ENCODE data around the gene NINJ2.
"Not testable (repeated sequence)": the region's sequence is repeated elsewhere in the genome, so short reads cannot be mapped to it uniquely, and the experiment has no call there.

Gene NINJ2

GRCh38 chr12:641321-641720 lies 21.9 kb downstream of the NINJ2 start:
- not testable (repeated sequence) for DNase-seq (ENCODE audit: low spot score)

DNA sequence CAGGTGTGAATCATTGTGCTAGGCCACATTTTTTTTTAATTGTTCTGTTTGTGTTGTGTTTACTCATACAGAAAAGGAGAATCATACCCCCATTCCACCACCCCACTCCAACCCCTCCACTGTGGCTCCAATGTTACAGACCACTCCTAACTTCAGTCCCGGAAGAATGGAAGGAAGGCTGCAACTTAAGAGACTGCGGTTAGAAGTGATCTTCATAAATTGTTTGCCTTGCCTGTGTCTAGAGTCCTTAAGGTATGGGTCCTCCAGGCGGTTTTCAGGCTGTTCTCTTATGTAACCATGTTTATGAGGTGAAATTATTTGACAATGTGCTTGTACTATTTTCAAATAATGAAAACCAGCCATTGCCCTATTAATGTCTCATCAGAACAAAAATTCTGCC lies 22.5 kb downstream of the NINJ2 start:
- DNase-seq (ENCODE audit: low spot score), result no peak

DNA sequence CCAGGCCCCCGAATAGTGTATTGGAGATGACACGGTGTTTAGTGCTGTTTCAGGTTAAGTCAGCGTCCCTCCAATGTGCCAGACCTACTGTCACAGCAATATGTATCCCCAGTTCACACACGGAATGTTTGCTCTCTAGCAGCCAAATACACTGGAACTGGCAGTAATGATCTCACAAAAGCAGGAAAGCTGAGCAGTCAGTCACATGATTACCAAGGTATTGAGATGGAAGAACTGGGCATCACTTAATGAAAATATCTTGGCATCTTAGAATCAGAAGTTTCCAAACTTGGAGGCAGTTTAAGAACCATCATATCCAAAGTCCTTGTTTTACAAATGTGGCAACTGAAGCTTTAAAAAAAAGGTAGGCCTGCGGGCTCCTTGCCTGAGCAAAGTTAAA lies 23.3 kb downstream of the NINJ2 start:
- DNase-seq (ENCODE audit: low spot score), result no peak

GRCh38 chr12:639566-639965 lies 23.7 kb downstream of the NINJ2 start:
- DNase-seq (ENCODE audit: low spot score), result no peak

DNA sequence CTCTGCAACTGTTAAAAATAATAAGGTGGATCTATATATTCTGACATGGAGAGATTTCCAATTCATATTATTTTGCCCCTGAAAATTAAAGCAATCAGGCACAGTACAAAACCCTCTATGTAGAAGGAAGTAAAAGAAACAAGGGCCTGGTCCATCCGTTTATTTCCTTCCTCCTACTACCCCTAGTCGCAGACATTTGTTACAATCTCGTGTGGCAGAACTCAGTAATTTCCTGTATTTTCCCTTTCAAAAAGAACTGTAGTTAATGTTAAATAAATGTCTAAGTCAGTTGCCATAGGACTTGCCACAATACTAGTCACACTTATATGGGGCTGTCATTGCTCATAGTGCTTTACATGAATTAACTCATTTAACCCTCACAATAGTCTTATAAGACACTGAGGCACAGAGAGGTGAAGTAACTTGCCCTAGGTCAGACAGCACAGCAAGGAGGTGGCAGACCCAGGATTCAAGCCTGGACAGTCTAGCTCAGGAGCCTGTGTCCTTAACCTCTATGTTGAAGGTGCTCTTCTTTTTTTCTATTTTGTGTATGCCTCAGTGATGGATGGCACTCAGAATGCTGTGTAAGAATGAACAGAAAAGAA lies 24.2 kb downstream of the NINJ2 start:
- no peak for DNase-seq (ENCODE audit: low spot score)

DNA sequence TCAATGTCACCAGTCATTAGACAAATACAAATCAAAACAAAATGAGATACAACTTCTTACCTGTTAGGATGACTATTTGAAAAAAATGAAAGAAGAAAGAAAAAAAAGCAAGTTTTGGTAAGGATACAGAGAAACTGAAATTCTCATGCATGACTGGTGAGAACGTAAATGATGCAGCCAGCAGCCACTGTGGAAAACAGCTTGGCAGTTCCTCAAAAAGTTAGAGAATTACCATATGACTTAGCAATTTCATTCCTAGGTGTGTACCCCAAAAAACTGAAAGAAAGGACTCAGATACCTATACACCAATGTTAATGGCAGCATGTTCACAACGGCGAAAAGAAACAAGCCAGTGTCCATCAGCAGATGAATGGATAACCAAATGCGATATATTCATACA lies 26.6 kb downstream of the NINJ2 start:
- DNase-seq (ENCODE audit: low spot score), result no peak

GRCh38 chr12:633731-634130 lies 29.5 kb downstream of the NINJ2 start:
- DNase-seq (ENCODE audit: low spot score), result no peak

GRCh38 chr12:632102-632696 lies 31.0 kb downstream of the NINJ2 start:
- peak; percentile 87 for DNase-seq (ENCODE audit: low spot score)

DNA sequence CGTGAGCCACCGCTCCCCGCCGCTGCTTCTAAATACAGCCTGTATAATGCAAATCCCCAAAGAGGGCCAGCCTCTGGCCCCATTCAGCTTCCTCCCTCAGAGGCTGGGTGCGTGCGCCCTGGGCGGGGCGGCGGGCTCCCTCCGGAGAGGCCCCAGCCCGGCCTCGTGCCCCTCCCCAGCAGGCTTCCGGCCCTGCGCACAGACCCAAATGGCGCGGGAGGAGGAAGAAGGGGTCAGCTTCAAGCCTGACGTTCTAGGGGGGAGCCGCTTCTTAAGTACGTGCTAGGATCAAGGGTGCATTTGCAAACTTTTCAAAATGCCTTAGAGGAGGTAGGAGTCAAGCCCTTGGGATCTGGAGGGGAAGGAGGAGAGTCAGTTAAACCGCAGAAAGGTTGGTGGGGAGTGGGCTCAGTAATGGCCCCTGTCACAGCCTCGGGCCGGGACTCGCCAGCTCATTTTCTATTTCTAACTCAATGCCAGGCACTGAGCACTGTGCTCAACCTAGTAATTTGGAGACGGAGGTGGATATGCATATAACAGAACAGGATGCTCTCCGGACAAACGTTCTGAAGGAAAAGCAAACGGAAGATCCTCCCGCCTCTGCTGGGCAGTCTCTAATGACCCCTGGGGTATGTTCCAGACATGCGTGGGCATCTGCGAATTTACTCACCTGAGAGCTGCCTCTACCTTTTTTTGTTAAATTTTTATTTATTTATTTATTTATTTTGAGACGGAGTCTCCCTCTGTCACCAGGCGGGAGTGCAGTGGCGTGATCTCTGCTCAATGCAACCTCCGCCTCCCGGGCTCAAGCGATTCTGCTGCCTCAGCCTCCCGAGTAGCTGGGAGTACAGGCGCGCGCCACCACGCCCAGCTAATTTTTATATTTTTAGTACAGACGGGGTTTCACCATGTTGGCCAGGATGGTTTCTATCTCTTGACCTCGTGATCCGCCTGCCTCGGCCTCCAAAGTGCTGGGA lies 32.3 kb downstream of the NINJ2 start:
- no peak for DNase-seq (ENCODE audit: low spot score)

- not testable (repeated sequence) for DNase-seq (ENCODE audit: low spot score)
Measured at GRCh38 chr12:628742-629078, 34.5 kb downstream of the NINJ2 start.

- no peak for DNase-seq (ENCODE audit: low spot score)
Measured at GRCh38 chr12:627863-628741, 35.1 kb downstream of the NINJ2 start.

- DNase-seq (ENCODE audit: low spot score), result no peak
Measured at GRCh38 chr12:627285-627684, 36.0 kb downstream of the NINJ2 start.

DNA sequence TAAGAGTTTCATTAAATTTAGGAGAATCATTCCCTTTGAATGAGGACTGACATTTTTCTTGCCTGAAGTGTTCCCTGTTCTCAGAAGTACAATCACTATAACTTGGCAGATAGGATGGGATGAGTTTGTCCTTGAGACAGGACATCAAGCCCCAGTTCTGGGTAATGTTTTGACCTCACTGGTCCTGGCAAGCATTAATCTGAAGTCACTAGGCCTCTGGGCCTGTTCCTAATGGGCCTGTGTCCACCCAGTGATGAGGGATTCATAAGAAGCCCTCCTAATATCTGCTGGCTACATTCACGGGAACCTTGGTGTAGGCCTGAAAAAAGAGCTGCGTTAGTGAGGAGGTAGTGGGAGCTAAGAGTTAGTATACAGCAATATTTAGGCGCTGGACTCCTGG lies 37.2 kb downstream of the NINJ2 start:
- no peak for DNase-seq (ENCODE audit: low spot score)

DNA sequence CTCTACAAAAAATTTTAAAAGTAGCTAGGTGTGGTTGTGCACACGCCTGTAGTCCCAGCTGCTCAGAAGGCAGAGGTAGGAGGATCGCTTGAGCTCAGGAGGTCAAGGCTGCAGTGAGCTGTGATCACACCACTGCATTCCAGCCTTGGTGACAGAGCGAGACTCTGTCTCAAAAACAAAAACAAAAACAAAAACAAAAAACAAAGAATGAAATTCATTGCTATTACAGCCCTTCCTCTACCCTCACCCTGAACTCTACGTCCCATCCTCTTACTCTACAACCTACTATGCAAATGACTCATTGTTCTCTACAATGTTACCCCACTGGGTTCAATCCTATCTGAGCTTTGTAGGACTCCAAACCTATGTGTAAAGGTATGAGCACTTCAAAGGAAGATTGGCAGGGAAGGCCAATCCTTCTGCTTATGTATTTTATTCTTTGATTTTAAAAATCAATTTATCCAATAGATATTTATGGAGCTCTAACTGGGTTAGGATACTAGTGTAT lies 39.3 kb downstream of the NINJ2 start:
- DNase-seq (ENCODE audit: low spot score), result no peak

DNA sequence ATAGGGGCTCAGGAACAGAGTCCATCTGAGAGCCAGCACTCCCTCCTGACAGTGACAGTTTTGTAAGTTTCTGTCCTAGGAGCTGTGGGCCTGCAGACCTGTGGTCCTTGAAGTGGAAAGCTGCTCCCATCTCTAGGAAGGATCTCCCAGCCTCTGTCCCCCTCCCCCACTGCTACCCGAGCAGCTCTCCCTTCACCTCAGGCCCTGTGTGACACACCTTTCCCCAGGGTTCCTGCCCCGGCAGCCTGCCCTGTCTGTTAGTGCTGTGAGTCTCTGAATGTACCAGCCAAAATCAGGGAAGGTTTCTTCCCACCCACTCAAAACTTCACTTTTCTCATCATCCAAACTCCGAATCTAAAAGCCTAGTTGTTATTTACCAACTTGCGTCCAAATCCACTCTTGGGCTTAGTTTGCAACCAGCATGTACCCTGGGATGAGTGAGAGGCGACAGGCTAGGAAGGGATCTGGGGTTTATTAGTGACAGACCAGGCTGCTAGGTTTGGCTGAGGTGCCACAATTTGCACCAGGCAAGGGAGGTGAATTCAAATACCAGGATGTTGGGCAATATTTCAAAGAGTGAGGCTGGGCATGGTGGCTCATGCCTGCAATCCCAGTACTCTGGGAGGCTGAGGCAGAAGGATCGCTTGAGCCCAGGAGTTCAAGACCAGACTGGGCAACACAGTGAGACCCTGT lies 39.9 kb downstream of the NINJ2 start:
- no peak for DNase-seq (ENCODE audit: low spot score)

DNA sequence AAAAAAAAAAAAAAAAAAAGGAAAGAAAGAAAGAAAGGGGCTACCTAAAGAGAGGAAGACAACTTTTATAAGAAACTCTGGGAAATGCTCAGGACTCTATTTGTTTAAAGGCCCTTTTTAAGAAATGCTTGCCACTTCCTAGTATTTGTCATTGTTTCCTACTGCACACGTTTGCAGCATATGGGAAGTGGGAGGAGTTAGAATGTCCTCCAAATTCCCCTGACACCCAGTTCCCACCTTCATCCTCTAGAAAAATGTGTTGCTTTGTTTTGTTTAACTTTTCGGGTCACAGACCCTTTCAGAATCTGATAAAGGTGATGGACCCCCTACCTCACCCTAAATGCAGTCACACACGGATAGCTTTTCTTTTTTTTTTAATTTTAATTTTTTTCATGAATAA lies 40.8 kb downstream of the NINJ2 start:
- DNase-seq (ENCODE audit: low spot score), result no peak

GRCh38 chr12:619346-619745 lies 43.9 kb downstream of the NINJ2 start:
- no peak for DNase-seq (ENCODE audit: low spot score)

DNA sequence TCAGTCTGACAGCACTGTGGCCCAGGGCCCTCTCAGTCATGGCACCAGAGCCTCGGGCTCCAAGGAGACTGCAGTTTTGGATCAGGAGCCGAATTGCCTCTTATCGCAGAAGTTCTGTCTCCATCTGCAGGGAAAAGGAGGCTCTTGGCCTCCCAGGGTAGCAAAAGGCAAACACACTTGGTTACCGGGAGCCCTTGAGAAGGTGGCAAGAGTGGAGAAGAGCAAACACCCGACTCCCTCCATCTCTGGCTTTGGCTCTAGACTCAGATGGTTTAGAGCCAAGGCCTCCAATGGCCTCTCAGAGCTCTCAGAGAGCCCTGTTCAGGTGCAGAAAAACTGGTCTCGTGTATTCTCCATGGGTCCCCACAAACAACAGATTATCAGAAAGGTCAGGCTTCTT lies 44.6 kb downstream of the NINJ2 start:
- no peak for DNase-seq (ENCODE audit: low spot score)

DNA sequence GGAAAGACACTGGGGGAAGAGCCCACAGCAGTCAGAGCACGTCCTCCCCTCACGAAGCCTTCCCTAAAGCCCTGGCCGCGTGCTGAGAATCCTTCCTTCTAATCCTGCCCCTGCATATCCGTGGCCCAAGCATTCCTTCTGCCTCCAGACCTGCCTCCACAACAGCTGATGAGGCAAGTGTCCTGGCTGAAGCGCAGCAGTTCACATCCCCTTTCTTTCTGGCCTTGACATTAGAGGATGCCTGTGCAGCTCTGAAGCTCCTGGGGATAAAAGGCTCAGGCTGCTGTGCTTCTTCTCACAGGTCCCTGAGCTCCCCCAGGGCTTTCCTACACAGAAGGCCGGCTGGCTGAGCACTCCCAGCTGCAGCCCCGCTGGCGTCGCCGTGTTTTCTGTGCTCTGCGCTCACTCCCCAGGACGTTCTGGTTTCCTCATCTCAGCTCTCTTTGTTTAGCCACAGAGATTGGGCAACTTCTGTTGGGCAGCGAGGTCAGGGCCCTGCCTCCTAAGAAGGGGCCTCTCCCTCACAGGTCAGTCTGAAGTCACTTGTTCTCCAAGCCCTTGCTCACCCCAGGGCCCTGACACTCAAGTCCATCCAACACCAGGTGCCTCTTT lies 45.8 kb downstream of the NINJ2 start:
- DNase-seq (ENCODE audit: low spot score), result no peak

DNA sequence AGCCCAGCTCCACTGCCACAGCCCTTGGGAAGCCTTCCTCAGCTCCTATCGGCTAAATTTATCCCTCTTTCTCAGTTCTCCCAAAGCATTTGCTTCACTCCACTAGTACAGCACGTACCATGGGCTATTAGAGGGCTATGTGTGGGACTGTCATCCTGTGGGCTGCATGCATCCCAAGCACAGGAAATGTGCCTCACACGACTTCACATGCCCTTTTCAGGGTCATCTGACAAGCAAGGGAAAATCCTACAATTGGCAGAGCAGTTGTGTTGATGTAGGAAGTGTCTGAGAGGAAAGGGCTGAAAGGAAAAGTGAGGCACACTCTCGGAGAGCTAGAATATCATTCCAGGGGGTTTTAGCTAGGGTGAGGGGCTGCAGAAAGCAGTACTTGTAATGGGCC lies 47.6 kb downstream of the NINJ2 start:
- DNase-seq (ENCODE audit: low spot score), result no peak

DNA sequence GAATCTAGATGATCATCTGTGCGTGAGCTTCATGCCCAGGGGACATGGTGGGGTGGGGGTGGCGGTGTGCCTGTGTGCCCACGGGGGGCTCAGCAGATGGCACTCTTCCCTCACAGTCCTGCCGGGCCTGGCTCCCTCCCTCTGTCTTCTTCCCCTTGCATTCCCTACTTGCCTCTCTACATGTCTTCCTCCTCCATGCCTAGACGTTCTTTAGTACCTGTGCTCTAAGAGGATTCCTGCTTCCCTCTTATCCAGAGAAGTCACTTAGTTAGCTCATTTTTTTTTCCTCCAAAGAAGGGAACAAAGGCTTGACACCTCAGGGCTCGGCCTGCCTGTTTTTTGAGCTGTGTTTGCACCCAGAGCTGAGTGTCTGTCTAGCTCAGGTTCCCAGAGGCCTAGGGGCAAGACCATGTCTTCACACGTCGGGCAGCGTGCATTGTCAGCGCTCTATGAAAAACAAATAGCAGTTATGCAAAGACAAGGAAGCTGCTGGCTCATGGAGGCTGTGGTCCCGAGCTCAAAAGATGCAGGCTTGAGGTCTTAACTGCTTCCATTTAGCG lies 48.8 kb downstream of the NINJ2 start:
- no peak for DNase-seq (ENCODE audit: low spot score)

All from AG08396 (cell line).